GM13976 (cell line): Measurements from ENCODE around the gene FCRL6.

ENCODE experiments used
- DNase-seq: peaks from one replicate; pipeline ENCODE4 v3.0.0; 2012; ENCODE audit warnings: low spot score
- CTCF ChIP-seq: IDR thresholded peaks from 2 replicates; pipeline ENCODE4 v1.5.1; 2012; ENCODE audit warnings: borderline replicate concordance, mild to moderate bottlenecking; ENCODE audit not compliant: insufficient read depth; ENCODE audit errors: extremely low read depth, missing control alignments, control extremely low read depth
- in situ Hi-C: fragments of 300-500 bp; cut with MboI; formaldehyde crosslinking; loops from one replicate; pipeline ENCODE4 v1.12.0; 2022; ENCODE audit warnings: low sequenced_read_pairs, mixed read lengths, inconsistent platforms; ENCODE audit not compliant: unreplicated experiment

The FCRL6 gene

GRCh38 chr1:159781992-159782391, 20.2 kb upstream of the FCRL6 start:
- no peak for TF ChIP-seq CTCF
- in situ Hi-C loops, result loop anchor here (25.0 kb wide), 2 partner anchors 230 to 645 kb away; no protein-coding TSS in a partner anchor
- DNase-seq, result no peak

- in situ Hi-C loops, result loop anchor here (25.0 kb wide), 2 partner anchors 229 to 646 kb away; no protein-coding TSS in a partner anchor
- TF ChIP-seq CTCF, result no peak
- DNase-seq, result no peak
These were observed 18.4 kb upstream of the FCRL6 start for GRCh38 chr1:159783724-159784123.

- in situ Hi-C loops, result loop anchor here (25.0 kb wide), 2 partner anchors 226 to 649 kb away; no protein-coding TSS in a partner anchor
- DNase-seq, result no peak
- TF ChIP-seq CTCF, result no peak
These were observed 15.7 kb upstream of the FCRL6 start for GRCh38 chr1:159786465-159786864.

- in situ Hi-C loops, result loop anchor here (25.0 kb wide), 2 partner anchors 225 to 650 kb away; no protein-coding TSS in a partner anchor
These were observed 15.2 kb upstream of the FCRL6 start for GRCh38 chr1:159786966-159787365.

GRCh38 chr1:159790237-159790917, 11.8 kb upstream of the FCRL6 start:
- in situ Hi-C loops, result loop anchor here (25.0 kb wide), 2 partner anchors 222 to 653 kb away; no protein-coding TSS in a partner anchor
- peak; percentile 29 for TF ChIP-seq CTCF
- DNase-seq, result peak; percentile 42

More at GRCh38 chr1:159786966-159787365, 15.2 kb upstream of the FCRL6 start:
- no peak for TF ChIP-seq CTCF
- no peak for DNase-seq

- in situ Hi-C loops, result loop anchor here (25.0 kb wide), 2 partner anchors 221 to 654 kb away; no protein-coding TSS in a partner anchor
- DNase-seq, result no peak
- TF ChIP-seq CTCF, result no peak
These were observed 11.1 kb upstream of the FCRL6 start for GRCh38 chr1:159791031-159791430.
